CD14-positive monocyte (primary cell): ENCODE measurements around the gene SMYD4. TPM values are rescaled to one million over a fixed set of nuclear protein-coding genes. Genes with fewer than 3 reads are reported as not detected.

Experiments
- DNase-seq, 3 donors: peaks; one replicate each; pipeline ENCODE4 v3.0.0-alpha.2; 2011 to 2022
- H2AFZ ChIP-seq: 2 replicates; pipeline ENCODE4 v1.6.0; 2012; ENCODE audit warnings: mild to moderate bottlenecking, low read depth, low read length, inconsistent platforms; ENCODE audit not compliant: insufficient read depth, poor library complexity, severe bottlenecking
- H3K27ac ChIP-seq, 2 donors: 1 replicate in 1 of 2; 2 replicates in 1 of 2; pipeline ENCODE4 v1.5.1; 2012 to 2013; ENCODE audit warnings: low read length in 2 of 2, control low read depth in 1 of 2, inconsistent platforms in 1 of 2, low read depth in 1 of 2, mild to moderate bottlenecking in 1 of 2
- H3K27me3 ChIP-seq, 2 donors: one replicate each; pipeline versions ENCODE4 v1.6.0 to v1.6.1; 2011 to 2013; ENCODE audit warnings: low read length in 2 of 2; ENCODE audit not compliant: control insufficient read depth in 2 of 2, insufficient read depth in 2 of 2
- H3K36me3 ChIP-seq, 2 donors: replicated peaks in 1 of 2; 1 replicate in 1 of 2; 2 replicates in 1 of 2; pipeline versions ENCODE4 v1.5.1 to v1.6.1; 2012 to 2013; ENCODE audit warnings: low read length in 2 of 2, control low read depth in 1 of 2, inconsistent platforms in 1 of 2, mild to moderate bottlenecking in 1 of 2; ENCODE audit not compliant: insufficient read depth in 2 of 2, control insufficient read depth in 1 of 2
- H3K4me1 ChIP-seq, 2 donors: 1 replicate in 1 of 2; 2 replicates in 1 of 2; pipeline versions ENCODE4 v1.5.1 to v1.6.1; 2012 to 2013; ENCODE audit warnings: low read length in 2 of 2, control low read depth in 1 of 2, inconsistent platforms in 1 of 2, mild to moderate bottlenecking in 1 of 2, moderate library complexity in 1 of 2; ENCODE audit not compliant: insufficient read depth in 2 of 2, control insufficient read depth in 1 of 2
- H3K4me2 ChIP-seq: replicated peaks from 2 replicates; pipeline ENCODE3; 2012; ENCODE audit warnings: low read length, moderate library complexity, mild to moderate bottlenecking; ENCODE audit not compliant: poor library complexity, severe bottlenecking; ENCODE audit errors: extremely low read depth
- H3K4me3 ChIP-seq, 3 experiments: fragments of 200-600 bp in 1 of 3; sonication (generic) in 1 of 3; replicated peaks in 1 of 3; 1 replicate in 2 of 3; 2 replicates in 1 of 3; pipeline ENCODE4 v1.5.1; 2011 to 2013; ENCODE audit warnings: low read length in 3 of 3, mild to moderate bottlenecking in 3 of 3, control low read depth in 2 of 3, low read depth in 2 of 3, inconsistent platforms in 1 of 3, moderate library complexity in 1 of 3
- H3K79me2 ChIP-seq: 2 replicates; pipeline ENCODE4 v1.6.0; 2012; ENCODE audit warnings: mild to moderate bottlenecking, control low read depth, inconsistent platforms, low read length, moderate library complexity; ENCODE audit not compliant: insufficient read depth
- H3K9ac ChIP-seq: 2 replicates; pipeline ENCODE4 v1.6.0; 2017; ENCODE audit warnings: low read length, mild to moderate bottlenecking; ENCODE audit not compliant: insufficient read depth, poor library complexity, severe bottlenecking
- H3K9me3 ChIP-seq, 2 donors: replicated peaks in 1 of 2; 1 replicate in 1 of 2; 2 replicates in 1 of 2; pipeline versions ENCODE4 v1.5.1 to v1.6.1; 2012 to 2013; ENCODE audit warnings: low read length in 2 of 2, control low read depth in 1 of 2; ENCODE audit not compliant: control insufficient read depth in 1 of 2, insufficient read depth in 1 of 2
- H4K20me1 ChIP-seq: 2 replicates; pipeline ENCODE4 v1.6.0; 2012; ENCODE audit warnings: mild to moderate bottlenecking, low read length, control low read depth, moderate library complexity; ENCODE audit not compliant: insufficient read depth
- H3K27ac Mint-ChIP-seq, 7 donors: one replicate each; pipeline ENCODE4 v1.8.0; 2020; ENCODE audit warnings: mild to moderate bottlenecking in 7 of 7, mixed read lengths in 7 of 7, moderate library complexity in 6 of 7, inconsistent platforms in 2 of 7
- H3K27me3 Mint-ChIP-seq, 3 donors: one replicate each; pipeline ENCODE4 v1.8.0; 2021 to 2022; ENCODE audit warnings: low read depth in 3 of 3, mild to moderate bottlenecking in 3 of 3, mixed read lengths in 3 of 3, moderate library complexity in 3 of 3, inconsistent platforms in 1 of 3
- H3K36me3 Mint-ChIP-seq, 2 donors: one replicate each; pipeline ENCODE4 v1.8.0; 2020; ENCODE audit warnings: mixed read lengths in 2 of 2, inconsistent platforms in 1 of 2, mild to moderate bottlenecking in 1 of 2
- H3K4me1 Mint-ChIP-seq: one replicate; pipeline ENCODE4 v1.8.0; 2020; ENCODE audit warnings: mild to moderate bottlenecking, mixed read lengths
- H3K4me3 Mint-ChIP-seq, 2 donors: one replicate each; pipeline ENCODE4 v1.8.0; 2020; ENCODE audit warnings: mild to moderate bottlenecking in 2 of 2, mixed read lengths in 2 of 2, moderate library complexity in 1 of 2
- H3K9me3 Mint-ChIP-seq, 7 donors: one replicate each; pipeline ENCODE4 v1.8.0; 2020 to 2022; ENCODE audit warnings: mixed read lengths in 7 of 7, mild to moderate bottlenecking in 6 of 7, moderate library complexity in 6 of 7, inconsistent platforms in 2 of 7
- CTCF ChIP-seq: fragments of 200-600 bp; IDR thresholded peaks from one replicate; pipeline ENCODE4 v1.8.0; 2022; ENCODE audit warnings: antibody characterized with exemption, mild to moderate bottlenecking
- WGBS: methylation state at CpG from one replicate; pipeline ENCODE4 v1.1.5; 2013; ENCODE audit warnings: missing lambda C conversion rate; ENCODE audit not compliant: insufficient coverage; 5-methylcytosine and 5-hydroxymethylcytosine counted together
- intact Hi-C, 2 donors: fragments of 100-400 bp; cut with micrococcal nuclease; formaldehyde crosslinking; loops; one replicate each; pipeline versions ENCODE4 v1.15.0 to v1.15.1; 2023
- polyA plus RNA-seq, 3 donors: library from polyadenylated mRNA; depleted of rRNA in 1 of 3; unstranded in 2 of 3; stranded (reverse) in 1 of 3; fragments of 300-500 nt in 2 of 3; fragments of >200 nt in 1 of 3; fragmentation: Illumina TruSeq in 2 of 3; gene quantifications; 1 replicate in 2 of 3; 2 replicates in 1 of 3; pipeline ENCODE4 v1.2.3, GENCODE V29; 2012 to 2021

SMYD4 gene
- polyA plus RNA-seq, 3 donors = 3.2 to 7.6 (median 6.1) TPM

- Mint-ChIP-seq H3K36me3 (peaks cover 41 to 91% of the 10 kb centered on the region in 2 donors), H3K27ac (peak overlapping the region in 1 of 7 donors; percentile 37), H3K4me1 (peaks cover 21% of the 10 kb centered on the region), H3K9me3 (no peaks in the 10 kb centered on the region), H3K4me3 (no peak overlapping the region), H3K27me3 (peaks cover 0 to 2% (median 0%) of the 10 kb centered on the region in 3 donors)
- Histone ChIP-seq H3K9me3 (no peaks in the 10 kb centered on the region), H3K79me2 (peaks cover 28% of the 10 kb centered on the region), H2AFZ (no peak overlapping the region), H3K4me2 (no peak overlapping the region), H3K27ac (no peak overlapping the region), H3K4me3 (no peak overlapping the region), H3K9ac (no peak overlapping the region), H3K4me1 (peaks cover 5 to 9% of the 10 kb centered on the region in 2 donors), H3K36me3 (peaks cover 71 to 87% of the 10 kb centered on the region in 2 donors), H3K27me3 (no peaks in the 10 kb centered on the region), H4K20me1 (peaks cover 73% of the 10 kb centered on the region)
- DNase-seq = no peak
- 91% methylated on average over 26 of the region's 40 CpGs for WGBS
- intact Hi-C loops = loop anchor here in 1 of 2 donors (5.0 kb wide), 1 partner anchor 42 kb away; no protein-coding TSS in a partner anchor
- no peak for TF ChIP-seq CTCF
Observed at GRCh38 chr17:1730326-1731193, 99.1 kb downstream of the SMYD4 start.

GRCh38 chr17:1729966-1730325, 99.8 kb downstream of the SMYD4 start:
- peaks cover 11 to 15% of the 10 kb centered on the region in 2 donors for H3K4me1 ChIP-seq
- no peak overlapping the region for H3K27ac ChIP-seq
- H4K20me1 ChIP-seq = peaks cover 79% of the 10 kb centered on the region
- Mint-ChIP-seq H3K27ac (peak overlapping the region in 5 of 7 donors; percentile 41 to 85 (median 73)), H3K36me3 (peaks cover 39 to 86% of the 10 kb centered on the region in 2 donors), H3K4me3 (no peak overlapping the region), H3K4me1 (peaks cover 25% of the 10 kb centered on the region), H3K27me3 (peaks cover 0 to 2% (median 0%) of the 10 kb centered on the region in 3 donors), H3K9me3 (no peaks in the 10 kb centered on the region)
- no peaks in the 10 kb centered on the region for H3K27me3 ChIP-seq
- no peak for TF ChIP-seq CTCF
- peaks cover 68 to 81% of the 10 kb centered on the region in 2 donors for H3K36me3 ChIP-seq
- no peak overlapping the region for H3K4me2 ChIP-seq
- H3K79me2 ChIP-seq = peaks cover 35% of the 10 kb centered on the region
- H2AFZ ChIP-seq = no peak overlapping the region
- no peak overlapping the region for H3K9ac ChIP-seq
- 57% methylated on average over 15 of the region's 15 CpGs for whole genome bisulfite sequencing
- H3K9me3 ChIP-seq = no peaks in the 10 kb centered on the region
- intact Hi-C loops = loop anchor here in 1 of 2 donors (5.0 to 10.0 kb wide), 2 partner anchors 42 to 105 kb away; partner anchors contain the start of gene RPA1
- no peak for DNase-seq
- H3K4me3 ChIP-seq = no peak overlapping the region

Other genes starting within 250 kb of the SMYD4 start
- 100 to 1,000 TPM; 115 to 151 (median 117) TPM for gene SLC43A2, start 201.1 kb downstream of the SMYD4 start, polyA plus RNA-seq
- 10 to 100 TPM in 1 of 3 donors, 1 to 10 TPM in 2; 5.2 to 23.4 (median 6.3) TPM for gene SCARF1, start 184.2 kb downstream of the SMYD4 start, polyA plus RNA-seq
- 10 to 100 TPM; 23.8 to 49.5 (median 49.4) TPM for gene RILP, start 180.0 kb downstream of the SMYD4 start, polyA plus RNA-seq
- 100 to 1,000 TPM in 1 of 3 donors, 10 to 100 TPM in 2; 53.3 to 128 (median 78.0) TPM for gene PRPF8, start 145.0 kb downstream of the SMYD4 start, polyA plus RNA-seq
- under 1 TPM in 1 of 3 donors, not detected in 2; 0.03 TPM for gene TLCD2, start 119.5 kb downstream of the SMYD4 start, polyA plus RNA-seq
- gene WDR81, start 105.2 kb downstream of the SMYD4 start, polyA plus RNA-seq = 10 to 100 TPM in 1 of 3 donors, 1 to 10 TPM in 2; 6.2 to 45.4 (median 8.8) TPM
- 1 to 10 TPM in 1 of 3 donors, under 1 TPM in 2; 0.75 to 1.5 (median 0.79) TPM for gene SERPINF2, start 87.0 kb downstream of the SMYD4 start, polyA plus RNA-seq
- gene SERPINF1, start 67.8 kb downstream of the SMYD4 start, polyA plus RNA-seq = 1 to 10 TPM; 6.7 to 9.9 (median 8.0) TPM
- 10 to 100 TPM; 18.5 to 27.4 (median 23.8) TPM for gene RPA1, start 103 bp upstream of the SMYD4 start, polyA plus RNA-seq
- under 1 TPM; 0.07 to 0.29 (median 0.11) TPM for gene RTN4RL1, start 195.4 kb upstream of the SMYD4 start, polyA plus RNA-seq
- gene DPH1, start 200.3 kb upstream of the SMYD4 start, polyA plus RNA-seq = 10 to 100 TPM in 1 of 3 donors, 1 to 10 TPM in 2; 7.5 to 29.4 (median 9.3) TPM
- 10 to 100 TPM; 30.5 to 94.9 (median 69.1) TPM for gene OVCA2, start 212.1 kb upstream of the SMYD4 start, polyA plus RNA-seq
- 10 to 100 TPM in 1 of 3 donors, under 1 TPM in 2; 0.13 to 14.2 (median 0.30) TPM for gene HIC1, start 225.2 kb upstream of the SMYD4 start, polyA plus RNA-seq